Right forelimb (tissue), 1 donor: ENCODE measurements around the gene KLK10.

Experiments used
- DNase-seq: peaks from one replicate; pipeline ENCODE4 v3.0.0-alpha.2; 2018

KLK10 gene

DNA sequence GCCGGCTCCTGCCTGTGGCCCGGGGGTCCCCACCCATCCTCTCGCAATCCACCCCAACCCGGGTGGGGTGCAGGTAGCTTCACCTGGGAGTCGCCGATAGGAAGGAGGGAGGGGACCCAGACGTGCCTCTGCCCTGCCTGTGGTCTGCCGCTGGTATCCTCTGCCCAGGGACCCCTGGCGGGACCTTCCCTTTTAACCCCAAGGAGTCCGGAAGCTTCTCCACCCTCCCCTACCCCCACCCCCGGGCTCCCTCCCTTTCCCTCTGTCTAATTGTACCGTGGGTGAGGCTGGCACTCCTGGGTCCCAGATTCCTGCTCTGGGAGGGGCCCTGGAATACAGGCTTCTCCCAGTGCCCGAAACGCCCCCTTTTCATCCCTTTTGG, at the start of gene KLK10:
Gene KLK10 (minus strand): TSS at position 166 of the 382 bp plus-strand sequence. CDS start 579 bp downstream, outside the sequence.
- no peak for DNase-seq

DNA sequence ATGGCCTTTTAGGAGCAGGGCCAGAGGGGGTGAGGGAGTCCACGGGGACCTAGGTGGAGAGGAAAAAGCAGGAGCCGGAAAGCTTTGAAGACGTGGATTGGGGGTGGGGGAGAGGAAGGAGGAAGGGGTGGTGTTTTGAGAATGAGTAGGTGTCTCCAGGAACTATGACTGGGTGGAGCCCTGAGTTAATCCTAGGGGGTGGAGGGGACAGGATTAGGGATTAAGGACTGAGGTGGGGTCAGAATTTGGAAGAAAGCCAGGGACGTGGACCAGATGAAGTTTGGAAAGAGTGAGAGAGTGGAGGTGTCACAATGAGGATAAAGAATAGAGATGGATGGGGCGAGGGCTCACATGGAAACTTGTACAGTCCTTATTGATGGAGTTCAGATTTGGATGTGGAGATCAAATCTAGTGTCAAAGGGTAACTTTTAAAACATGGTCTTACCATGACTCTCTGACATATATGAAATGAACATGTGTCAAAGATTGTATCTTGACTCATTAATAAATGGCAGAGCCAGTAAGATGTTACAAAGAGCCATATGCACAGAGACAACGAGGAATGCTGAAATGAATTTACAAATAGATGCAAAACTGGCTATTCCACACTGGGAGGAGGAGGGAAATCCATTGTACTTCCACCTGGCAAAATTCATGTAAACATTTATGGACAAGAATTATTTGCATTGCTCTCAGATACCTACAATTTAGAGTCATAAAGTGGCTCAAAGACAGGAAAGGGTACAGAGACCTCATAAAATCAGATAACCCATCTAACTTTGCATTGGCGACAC, 47.1 kb upstream of the KLK10 start:
- no peak for DNase-seq

DNA sequence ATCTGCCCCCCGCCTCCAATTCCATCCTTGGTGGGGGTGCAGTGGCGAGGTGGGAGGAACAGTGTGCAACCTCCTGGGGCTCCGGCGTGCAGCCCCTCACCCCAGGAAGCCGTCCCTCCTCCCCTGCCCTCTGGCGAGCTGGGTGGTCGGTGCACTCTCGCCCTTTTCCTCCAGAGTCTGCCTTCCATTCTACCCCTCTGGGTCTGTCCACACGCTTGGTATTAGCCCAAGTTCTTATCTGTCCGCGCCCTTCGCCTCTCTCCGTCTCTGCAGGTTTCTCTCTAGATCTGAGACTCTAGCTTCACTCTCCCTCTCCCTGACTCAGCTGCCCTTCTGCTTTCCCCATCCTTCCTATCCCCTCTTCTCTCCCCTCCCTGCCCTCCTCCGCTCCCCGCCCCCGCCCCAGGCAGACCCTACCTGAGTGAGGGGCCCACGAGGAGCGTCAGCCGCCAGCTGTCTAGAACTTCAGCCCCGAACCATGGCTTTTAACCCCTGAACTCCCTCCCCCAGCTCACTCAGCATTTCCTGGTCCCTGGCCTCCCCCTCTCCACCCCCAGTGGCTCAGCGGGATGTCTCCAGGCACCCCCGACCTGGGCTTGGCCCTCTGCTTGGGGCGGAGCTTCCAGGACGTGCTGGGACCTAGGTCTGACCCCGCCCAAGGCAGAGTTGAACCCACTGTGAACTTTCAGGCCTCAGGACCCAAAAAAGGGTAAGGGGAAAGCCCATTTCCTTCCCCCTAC, 45.9 kb upstream of the KLK10 start:
- DNase-seq, result no peak

GRCh38 chr19:51064534-51065220, 45.2 kb upstream of the KLK10 start, which contains the start of gene KLK13:
Gene KLK13 (minus strand): TSS chr19:51065092. CDS start chr19:51065067, 25 bp downstream.
- no peak for DNase-seq

DNA sequence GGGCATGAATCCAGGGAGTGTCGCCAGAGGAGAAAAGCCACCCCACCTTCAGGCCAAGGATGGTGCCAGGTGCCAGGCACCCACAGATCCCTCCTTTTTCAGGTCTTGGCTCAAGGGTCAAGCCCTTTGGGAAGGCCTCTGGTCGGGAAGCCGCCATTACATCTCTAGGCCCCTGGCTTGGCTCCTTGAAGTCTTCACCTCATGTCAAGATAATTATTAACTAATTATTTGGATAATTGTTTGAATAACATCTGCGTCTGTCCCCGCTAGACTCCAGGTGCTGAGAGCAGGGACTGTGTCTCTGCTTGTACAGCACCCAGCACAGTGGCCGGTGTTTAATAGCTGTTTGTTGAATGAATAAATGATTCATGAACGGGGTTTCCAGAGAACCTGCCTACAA, 44.2 kb upstream of the KLK10 start:
- DNase-seq, result no peak

DNA sequence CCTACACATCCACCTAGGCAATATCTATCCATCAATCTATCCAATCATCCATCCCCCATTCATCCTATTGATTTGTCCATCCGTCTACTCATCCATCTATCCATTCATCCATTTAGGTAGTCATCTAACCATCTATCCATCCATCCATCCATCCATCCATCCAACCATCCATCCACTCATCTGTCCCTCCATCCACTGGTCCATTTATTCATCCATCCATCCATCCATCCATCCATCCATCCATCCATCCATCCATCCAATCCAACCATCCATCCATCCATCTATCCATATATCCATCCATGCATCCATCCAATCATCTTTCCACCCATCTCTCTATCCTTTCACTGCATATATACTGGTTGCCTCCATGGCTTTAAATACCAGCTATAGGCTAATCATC, 41.5 kb upstream of the KLK10 start:
- DNase-seq, result no peak

- no peak for DNase-seq
Observed at GRCh38 chr19:51060336-51060735, 40.8 kb upstream of the KLK10 start.

DNA sequence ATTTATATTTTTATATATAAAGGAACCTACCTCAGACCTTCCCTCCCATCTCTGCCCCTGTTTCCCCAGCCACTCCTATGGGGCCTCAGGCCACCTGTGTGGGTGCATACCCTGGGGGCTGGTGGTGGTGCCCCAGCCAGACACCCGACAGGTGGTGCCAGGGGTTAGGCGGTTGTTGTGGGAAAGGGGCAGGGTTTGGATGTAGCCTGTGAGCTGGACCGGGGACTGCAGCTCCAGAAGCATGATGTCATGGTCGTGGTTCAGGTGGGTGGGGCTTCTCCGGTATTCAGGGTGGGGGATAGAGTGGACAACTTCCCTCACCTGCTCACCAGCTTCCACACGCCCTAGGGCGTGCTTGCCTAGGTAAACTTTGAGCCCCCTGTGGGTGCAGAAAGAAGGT, 40.2 kb upstream of the KLK10 start:
- no peak for DNase-seq

GRCh38 chr19:51055866-51056265, 36.4 kb upstream of the KLK10 start:
- no peak for DNase-seq

- DNase-seq, result no peak
Observed at GRCh38 chr19:51047031-51047335, 27.5 kb upstream of the KLK10 start.

- no peak for DNase-seq
Observed at GRCh38 chr19:51044327-51044726, 24.8 kb upstream of the KLK10 start.

GRCh38 chr19:51043497-51043896, 24.0 kb upstream of the KLK10 start:
- no peak for DNase-seq

- DNase-seq, result no peak
Observed at GRCh38 chr19:51040151-51040550, 20.6 kb upstream of the KLK10 start.

DNA sequence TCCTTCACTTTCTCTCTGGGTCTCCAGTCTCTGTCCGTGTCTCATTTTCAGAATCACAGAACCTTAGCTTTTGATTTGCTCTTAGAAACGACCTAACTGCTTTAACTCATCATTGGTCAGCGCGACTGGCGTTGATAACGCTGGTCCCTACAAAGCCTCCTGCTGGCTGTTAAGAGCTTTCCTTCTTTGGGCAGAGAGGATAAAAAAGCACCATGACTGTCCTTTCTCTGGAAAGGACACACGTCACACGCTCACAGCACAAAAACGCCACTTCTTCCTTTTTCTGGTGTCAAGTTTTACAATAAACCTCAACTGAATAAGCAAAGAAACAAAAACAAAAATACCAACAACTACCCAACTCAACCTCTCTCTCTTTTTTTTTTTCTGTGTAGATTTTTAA, 17.0 kb upstream of the KLK10 start:
- DNase-seq, result no peak

- no peak for DNase-seq
Observed at GRCh38 chr19:51034704-51035103, 15.2 kb upstream of the KLK10 start, which contains the start of gene KLK12. Gene KLK12 (minus strand): TSS chr19:51035002. CDS start chr19:51034621, 381 bp downstream.

DNA sequence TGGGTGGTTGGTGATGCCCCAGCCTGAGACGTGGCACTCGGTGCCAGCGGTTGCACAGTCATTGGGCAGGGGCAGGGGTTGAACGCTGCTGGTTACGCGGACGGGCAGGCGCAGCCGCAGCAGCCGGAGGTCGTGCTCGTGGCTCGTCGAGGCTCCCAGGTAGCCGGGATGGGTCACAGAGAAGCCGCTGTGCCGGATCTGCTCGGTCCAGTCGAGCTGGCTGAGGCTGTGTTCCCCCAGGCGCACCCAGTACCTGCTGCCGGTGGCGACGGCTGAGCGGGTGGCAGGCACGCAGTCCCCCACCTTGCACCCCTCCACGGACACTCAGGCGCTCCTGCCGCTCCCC, 12.3 kb upstream of the KLK10 start:
- no peak for DNase-seq

DNA sequence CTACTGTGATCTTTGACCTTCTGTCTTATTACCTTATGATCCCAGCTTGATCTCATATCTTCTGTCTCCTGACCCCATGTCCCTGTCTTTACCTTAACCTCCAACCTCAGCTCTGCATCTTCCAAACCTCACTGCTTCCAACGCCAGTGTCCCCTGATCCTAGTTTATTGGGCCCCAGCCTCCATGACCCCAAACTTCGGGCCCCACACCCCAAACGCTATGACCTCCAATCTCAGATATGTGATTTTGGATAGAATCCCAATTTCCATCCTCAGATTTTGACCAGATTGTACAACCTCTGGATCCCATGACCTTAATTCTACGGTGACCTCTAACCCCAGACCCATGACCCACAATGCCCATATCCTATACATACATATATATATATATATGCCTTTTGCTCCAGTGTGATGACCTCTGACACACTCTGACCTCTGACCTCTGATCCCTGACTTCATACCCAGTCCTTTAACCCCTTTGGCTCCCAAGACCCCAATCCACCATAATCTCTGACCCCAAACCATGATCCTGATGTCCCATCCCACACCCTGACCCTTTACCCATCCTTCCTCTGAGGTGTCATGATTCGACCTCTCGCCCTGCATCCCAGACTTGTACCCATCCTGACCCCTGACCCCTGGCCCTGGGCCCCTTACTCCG, 11.8 kb upstream of the KLK10 start:
- DNase-seq, result no peak

- no peak for DNase-seq
Observed at GRCh38 chr19:51030631-51031030, 11.1 kb upstream of the KLK10 start.

- DNase-seq, result no peak
Observed at GRCh38 chr19:51029718-51030117, 10.2 kb upstream of the KLK10 start.

- no peak for DNase-seq
Observed at GRCh38 chr19:51027873-51028272, 8.4 kb upstream of the KLK10 start.

GRCh38 chr19:51027126-51027806, 7.8 kb upstream of the KLK10 start:
- DNase-seq, result no peak

GRCh38 chr19:51026554-51026831, 7.0 kb upstream of the KLK10 start, which contains the start of gene KLK11:
Gene KLK11 (minus strand): TSS chr19:51026616. CDS start chr19:51025631, 985 bp downstream.
- no peak for DNase-seq
